Heart left ventricle (tissue), 16 donors: Measurements from ENCODE around the gene CEP164. TPM values are rescaled to one million over a fixed set of nuclear protein-coding genes. Genes with fewer than 3 reads are reported as not detected.

Source experiments
- ATAC-seq, 4 donors: fragments of 200-7000 bp; cut with Tn5 transposase; one replicate each; pipeline ENCODE4 v1.9.1; 2020 to 2022; ENCODE audit warnings: moderate library complexity in 4 of 4, mild to moderate bottlenecking in 3 of 4, moderate number of reproducible peaks in 1 of 4
- DNase-seq, 5 donors: peaks; one replicate each; pipeline ENCODE4 v3.0.0-alpha.2; 2020
- H3K27ac ChIP-seq, 12 donors: fragments of 200-600 bp; sonication (generic) in 4 of 12; one replicate each; pipeline versions ENCODE4 v1.5.0 to v1.8.0; 2016 to 2022; ENCODE audit warnings: mild to moderate bottlenecking in 2 of 12
- H3K27me3 ChIP-seq, 9 donors: fragments of 200-600 bp; sonication (generic) in 2 of 9; one replicate each; pipeline versions ENCODE4 v1.5.1 to v1.8.0; 2016 to 2022; ENCODE audit warnings: mild to moderate bottlenecking in 3 of 9
- H3K36me3 ChIP-seq, 9 donors: fragments of 200-600 bp; sonication (generic) in 2 of 9; one replicate each; pipeline versions ENCODE4 v1.5.0 to v1.8.0; 2018 to 2022; ENCODE audit warnings: mild to moderate bottlenecking in 2 of 9
- H3K4me1 ChIP-seq, 12 donors: fragments of 200-600 bp; sonication (generic) in 4 of 12; one replicate each; pipeline versions ENCODE4 v1.5.0 to v1.8.0; 2016 to 2022; ENCODE audit warnings: mild to moderate bottlenecking in 3 of 12
- H3K4me3 ChIP-seq, 12 donors: fragments of 200-600 bp; sonication (generic) in 4 of 12; one replicate each; pipeline versions ENCODE4 v1.5.0 to v1.8.0; 2017 to 2022; ENCODE audit warnings: mild to moderate bottlenecking in 9 of 12, moderate library complexity in 4 of 12
- H3K9me3 ChIP-seq, 12 donors: fragments of 200-600 bp; sonication (generic) in 4 of 12; one replicate each; pipeline versions ENCODE4 v1.5.0 to v1.8.0; 2016 to 2022; ENCODE audit warnings: mild to moderate bottlenecking in 1 of 12
- CTCF ChIP-seq, 12 donors: fragments of 200-600 bp; sonication (generic) in 4 of 12; IDR thresholded peaks; one replicate each; pipeline versions ENCODE4 v1.5.0 to v1.8.0; 2018 to 2022; ENCODE audit warnings: antibody characterized with exemption in 12 of 12, mild to moderate bottlenecking in 5 of 12
- POLR2A ChIP-seq, 2 donors: fragments of 450-650 bp; IDR thresholded peaks; one replicate each; pipeline ENCODE4 v1.6.1; 2017; ENCODE audit warnings: antibody characterized with exemption in 2 of 2, mild to moderate bottlenecking in 2 of 2, moderate library complexity in 2 of 2
- WGBS, 4 donors: extraction: QIAGEN DNeasy Blood & Tissue Kit in 2 of 4; methylation state at CpG; one replicate each; pipeline versions ENCODE4 v1.1.5 to v1.1.7; 2013 to 2018; 5-methylcytosine and 5-hydroxymethylcytosine counted together
- intact Hi-C, 10 donors: fragments of 100-400 bp; cut with DNase I; formaldehyde crosslinking; loops; one replicate each; pipeline versions ENCODE4 v1.11.1 to v1.14.2; 2022
- polyA plus RNA-seq, 2 donors: library from polyadenylated mRNA; stranded (reverse); fragments of 200-250 nt; gene quantifications; one replicate each; pipeline ENCODE4 v1.2.3, GENCODE V29; 2013
- total RNA-seq, 9 donors: library from RNA; depleted of rRNA in 2 of 9; stranded (reverse); fragments of >200 nt in 2 of 9; fragmentation: NEBNext Ultra II Directional in 3 of 9; extraction: Animal tissue kit (Norgen Biotek cat#: 25700) in 3 of 9; gene quantifications; one replicate each; pipeline versions ENCODE4 v1.1.0 to v1.2.4, GENCODE V29; 2016 to 2023
- donor health status: ischemic (EF 13 %, LVEDD 7.1; RV severe dilation, severe dysfunction).
- donor health status: healthy with polysubstance abuse.
- donor health status: DM: no; HTN: yes; CAD: no.
- donor health status: DM: no; HTN: no; CAD: no.
- donor health status: ischemic (EF 25% LVEDD 6.9; RV normal size, moderate dysfunction).
- donor health status: ischemic (EF 25% LVEDD 5.7; RV mildly dilated, moderate dysfunction).
- donor health status: healthy.
- donor health status: DM: yes; HTN: yes; CAD: no.
- donor health status: ischemic (EF 35%, LVEDD 5.7; RV mildly dilated, moderate dysfunction).
- donor health status: nonischemic (EF 11% LVEDD 7.7; RV severe dilation, severe dysfunction).
- donor health status: DM: yes; HTN: yes; CAD: no.
- donor health status: PGD.
- donor health status: ischemic (EF 29% LVEDD 5.4; RV normal size, mild dysfunction).
- donor health status: nonischemic (EF 23%, LVEDD 6.1; RV moderate dilation, normal function).

Gene CEP164
- total and polyA plus RNA-seq, 11 donors, result 2.6 to 15.4 (median 6.6) TPM

GRCh38 chr11:117356126-117356890, 28.7 kb downstream of the CEP164 start:
- no peaks in the 10 kb centered on the region for H3K9me3 ChIP-seq
- 89 to 95% (median 91%) methylated on average over 6 to 9 of the region's 9 CpGs for WGBS, 4 donors
- H3K4me3 ChIP-seq, result no peak overlapping the region
- no peak overlapping the region for H3K27ac ChIP-seq
- no peaks in the 10 kb centered on the region for H3K4me1 ChIP-seq
- intact Hi-C loops, result no loop called here
- TF ChIP-seq CTCF (IDR thresholded peaks at IDR 0.05), result no peak
- no peak for TF ChIP-seq POLR2A (IDR thresholded peaks at IDR 0.05)
- no peaks in the 10 kb centered on the region for H3K27me3 ChIP-seq
- no peak for DNase-seq
- peak in 1 of 4 donors; percentile 49 for ATAC-seq
- H3K36me3 ChIP-seq, result peaks cover 0 to 74% (median 51%) of the 10 kb centered on the region in 9 donors

- ATAC-seq, result no peak
- TF ChIP-seq POLR2A (IDR thresholded peaks at IDR 0.05), result no peak
- TF ChIP-seq CTCF (IDR thresholded peaks at IDR 0.05), result no peak
Measured at GRCh38 chr11:117361432-117361831, 33.8 kb downstream of the CEP164 start.

GRCh38 chr11:117366248-117366647, 38.6 kb downstream of the CEP164 start:
- Histone ChIP-seq H3K9me3 (no peaks in the 10 kb centered on the region), H3K27ac (no peak overlapping the region), H3K36me3 (peaks cover 0 to 76% (median 60%) of the 10 kb centered on the region in 9 donors), H3K27me3 (no peaks in the 10 kb centered on the region), H3K4me3 (no peak overlapping the region), H3K4me1 (peaks cover 0 to 11% (median 0%) of the 10 kb centered on the region in 12 donors)
- intact Hi-C loops, result no loop called here
- ATAC-seq (no peak), DNase-seq (no peak)
- TF ChIP-seq CTCF (IDR thresholded peaks at IDR 0.05), result no peak
- TF ChIP-seq POLR2A (IDR thresholded peaks at IDR 0.05), result no peak
- WGBS, 4 donors, result 84 to 93% (median 86%) methylated on average over 6 of the region's 6 CpGs

More at GRCh38 chr11:117361432-117361831, 33.8 kb downstream of the CEP164 start:
- DNase-seq, result no peak
- Histone ChIP-seq H3K4me1 (no peaks in the 10 kb centered on the region), H3K4me3 (no peak overlapping the region), H3K36me3 (peaks cover 0 to 82% (median 50%) of the 10 kb centered on the region in 9 donors), H3K9me3 (no peaks in the 10 kb centered on the region), H3K27me3 (no peaks in the 10 kb centered on the region), H3K27ac (no peak overlapping the region)
- intact Hi-C loops, result no loop called here
- WGBS, 4 donors, result 89 to 98% (median 91%) methylated on average over 8 of the region's 8 CpGs

GRCh38 chr11:117366875-117367274, 39.2 kb downstream of the CEP164 start:
- intact Hi-C loops, result no loop called here

More at GRCh38 chr11:117366875-117367274, 39.2 kb downstream of the CEP164 start:
- Histone ChIP-seq H3K9me3 (no peaks in the 10 kb centered on the region), H3K4me3 (no peak overlapping the region), H3K27ac (no peak overlapping the region), H3K4me1 (peaks cover 0 to 11% (median 0%) of the 10 kb centered on the region in 12 donors), H3K36me3 (peaks cover 0 to 76% (median 61%) of the 10 kb centered on the region in 9 donors), H3K27me3 (no peaks in the 10 kb centered on the region)
- TF ChIP-seq CTCF (IDR thresholded peaks at IDR 0.05), result no peak
- no peak for TF ChIP-seq POLR2A (IDR thresholded peaks at IDR 0.05)
- no peak for DNase-seq
- WGBS, 4 donors, result 83 to 97% (median 91%) methylated on average over 2 of the region's 2 CpGs
- ATAC-seq, result no peak
